ENCODE measurements around the gene LCN15.

Gene LCN15

GRCh38 chr9:136740069-136740468, 24.2 kb downstream of the LCN15 start:
- DNase-seq: no peak

GRCh38 chr9:136739509-136739908, 24.8 kb downstream of the LCN15 start:
- DNase-seq: no peak

- no peak for DNase-seq
Measured at GRCh38 chr9:136738960-136739359, 25.4 kb downstream of the LCN15 start.

- no peak for DNase-seq
Measured at GRCh38 chr9:136735812-136736480, 28.4 kb downstream of the LCN15 start.

- no peak for DNase-seq
Measured at GRCh38 chr9:136734837-136735496, 29.4 kb downstream of the LCN15 start.

- DNase-seq: no peak
Measured at GRCh38 chr9:136733611-136734010, 30.7 kb downstream of the LCN15 start.

- DNase-seq: no peak
Measured at GRCh38 chr9:136732444-136733178, 31.7 kb downstream of the LCN15 start.

GRCh38 chr9:136729926-136730325, 34.4 kb downstream of the LCN15 start:
- no peak for DNase-seq

GRCh38 chr9:136729144-136729543, 35.2 kb downstream of the LCN15 start:
- no peak for DNase-seq

- DNase-seq: no peak
Measured at GRCh38 chr9:136728548-136729123, 35.7 kb downstream of the LCN15 start.

- DNase-seq: peak; percentile 95
Measured at GRCh38 chr9:136728080-136728547, 36.2 kb downstream of the LCN15 start.

GRCh38 chr9:136726631-136727191, 37.6 kb downstream of the LCN15 start:
- no peak for DNase-seq

- no peak for DNase-seq
Measured at GRCh38 chr9:136726118-136726517, 38.2 kb downstream of the LCN15 start.

- no peak for DNase-seq
Measured at GRCh38 chr9:136725612-136726011, 38.7 kb downstream of the LCN15 start.

- no peak for DNase-seq
Measured at GRCh38 chr9:136724772-136725171, 39.5 kb downstream of the LCN15 start.

- no peak for DNase-seq
Measured at GRCh38 chr9:136723989-136724388, 40.3 kb downstream of the LCN15 start.

GRCh38 chr9:136723362-136723976, 40.8 kb downstream of the LCN15 start:
- no peak for DNase-seq

- no peak for DNase-seq
Measured at GRCh38 chr9:136722969-136723356, 41.4 kb downstream of the LCN15 start.

GRCh38 chr9:136722093-136722968, 42.0 kb downstream of the LCN15 start:
- DNase-seq: no peak

- DNase-seq: no peak
Measured at GRCh38 chr9:136721339-136722092, 42.8 kb downstream of the LCN15 start.

GRCh38 chr9:136720898-136721338, 43.4 kb downstream of the LCN15 start:
- DNase-seq: no peak

Data from stimulated activated CD4-positive, alpha-beta T cell treated with anti-CD3 and anti-CD28 coated beads, Interleukin-12 subunit alpha, Interleukin-12 subunit beta, amount 100 ng/mL, for 4 hours (primary cell).